Right ventricle myocardium superior (tissue), 1 donor: ENCODE results near the gene HEXIM1. TPM values are rescaled to one million over a fixed set of nuclear protein-coding genes. Genes with fewer than 3 reads are reported as not detected.
"Not testable (repeated sequence)": the region's sequence is repeated elsewhere in the genome, so short reads cannot be mapped to it uniquely, and the experiment has no call there.

ENCODE experiments used
- ATAC-seq: fragments of 200-7000 bp; cut with Tn5 transposase; one replicate; pipeline ENCODE4 v1.9.1; 2020; ENCODE audit warnings: mild to moderate bottlenecking; ENCODE audit not compliant: poor library complexity
- DNase-seq: peaks from one replicate; pipeline ENCODE4 v3.0.0-alpha.2; 2020
- intact Hi-C: fragments of 100-400 bp; cut with DNase I; formaldehyde crosslinking; loops from one replicate; pipeline ENCODE4 v1.11.2; 2022
- total RNA-seq: library from RNA; stranded (reverse); fragmentation: NEBNext Ultra II Directional; extraction: Animal tissue kit (Norgen Biotek cat#: 25700); gene quantifications from one replicate; pipeline ENCODE4 v1.2.1, GENCODE V29; 2021
- donor health status: DM: no; HTN: yes; CAD: no; lungs with severe emphysema.

HEXIM1 gene
- total RNA-seq, 1 donor from 2014 or later: 31.2 TPM

GRCh38 chr17:45124797-45125122, 23.5 kb upstream of the HEXIM1 start:
- ATAC-seq, intact Hi-C loops, DNase-seq: not testable (repeated sequence)

GRCh38 chr17:45125509-45125908, 22.8 kb upstream of the HEXIM1 start:
- ATAC-seq (no peak), DNase-seq (no peak)
- intact Hi-C loops: no loop called here

- peak; percentile 45 for DNase-seq
- peak; percentile 6 for ATAC-seq
- intact Hi-C loops: no loop called here
Observed at GRCh38 chr17:45127207-45127547, 21.1 kb upstream of the HEXIM1 start.

DNA sequence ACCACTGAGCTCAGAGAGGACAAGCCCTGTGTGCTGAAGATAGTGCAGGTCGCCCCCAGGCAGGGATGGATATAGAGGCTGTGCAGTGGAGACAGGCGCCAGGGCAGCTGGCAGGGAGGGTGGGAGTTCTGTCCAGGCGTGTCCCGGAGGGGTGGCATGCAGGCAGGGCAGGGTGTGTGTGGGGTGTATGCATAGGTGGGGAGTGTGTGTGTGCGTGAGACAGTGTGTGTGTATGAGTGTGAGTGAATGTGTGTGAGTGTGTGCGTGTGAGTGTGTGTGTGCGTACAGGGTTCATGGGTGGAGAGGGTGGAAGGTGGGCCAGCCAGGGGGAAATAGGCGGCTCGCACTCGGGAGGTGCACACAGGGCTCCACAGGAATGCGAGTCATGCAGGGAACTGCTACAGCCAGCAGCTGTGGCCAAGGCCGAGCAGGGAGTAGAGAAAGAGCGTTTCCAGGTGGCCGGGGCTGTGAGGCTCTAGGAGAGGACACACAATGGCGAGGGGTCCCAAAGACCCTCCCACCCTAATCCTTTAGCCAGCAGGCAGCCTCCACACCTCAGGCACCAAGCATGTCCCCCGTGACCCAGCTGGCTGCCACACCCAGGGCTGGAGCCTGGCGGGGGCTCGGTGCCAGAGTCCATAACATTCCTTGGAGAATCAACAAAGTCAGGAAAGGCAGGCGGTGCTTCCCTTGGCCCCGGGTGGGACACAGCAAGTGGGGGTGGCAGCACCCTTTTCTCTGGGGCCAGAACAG, 20.6 kb upstream of the HEXIM1 start:
- peak; percentile 79 for DNase-seq
- peak; percentile 47 for ATAC-seq
- intact Hi-C loops: no loop called here

DNA sequence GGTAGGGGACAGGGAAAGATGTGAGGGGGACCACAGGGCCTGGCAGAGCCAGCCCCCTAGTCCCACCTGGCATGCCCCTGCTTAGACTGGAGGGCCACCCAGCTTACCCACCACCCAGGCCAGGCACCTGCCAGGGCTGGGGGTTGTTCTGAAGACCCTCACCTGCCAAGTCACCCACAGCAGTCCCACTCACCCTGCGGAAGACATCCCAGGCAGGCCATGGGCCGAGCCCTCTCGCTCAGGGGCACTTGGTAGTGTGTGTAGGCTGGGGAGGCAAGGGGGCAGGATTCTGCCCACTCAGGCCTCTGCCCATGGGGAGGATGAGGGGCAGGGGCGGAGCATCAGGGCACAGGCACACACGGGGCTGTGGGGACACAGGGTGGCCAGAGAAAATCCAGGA, 19.9 kb upstream of the HEXIM1 start:
- intact Hi-C loops: no loop called here
- peak; percentile 39 for DNase-seq
- no peak for ATAC-seq

GRCh38 chr17:45128989-45129388, 19.3 kb upstream of the HEXIM1 start:
- ATAC-seq (no peak), DNase-seq (no peak)
- intact Hi-C loops: no loop called here

- DNase-seq (peak; percentile 60), ATAC-seq (no peak)
- intact Hi-C loops: no loop called here
Observed at GRCh38 chr17:45129426-45129939, 18.8 kb upstream of the HEXIM1 start.

- no peak for ATAC-seq
- intact Hi-C loops: loop anchor here (5.0 kb wide), 2 partner anchors 33 to 208 kb away; no protein-coding TSS in a partner anchor
Observed at GRCh38 chr17:45129940-45130680, 18.2 kb upstream of the HEXIM1 start.

DNA sequence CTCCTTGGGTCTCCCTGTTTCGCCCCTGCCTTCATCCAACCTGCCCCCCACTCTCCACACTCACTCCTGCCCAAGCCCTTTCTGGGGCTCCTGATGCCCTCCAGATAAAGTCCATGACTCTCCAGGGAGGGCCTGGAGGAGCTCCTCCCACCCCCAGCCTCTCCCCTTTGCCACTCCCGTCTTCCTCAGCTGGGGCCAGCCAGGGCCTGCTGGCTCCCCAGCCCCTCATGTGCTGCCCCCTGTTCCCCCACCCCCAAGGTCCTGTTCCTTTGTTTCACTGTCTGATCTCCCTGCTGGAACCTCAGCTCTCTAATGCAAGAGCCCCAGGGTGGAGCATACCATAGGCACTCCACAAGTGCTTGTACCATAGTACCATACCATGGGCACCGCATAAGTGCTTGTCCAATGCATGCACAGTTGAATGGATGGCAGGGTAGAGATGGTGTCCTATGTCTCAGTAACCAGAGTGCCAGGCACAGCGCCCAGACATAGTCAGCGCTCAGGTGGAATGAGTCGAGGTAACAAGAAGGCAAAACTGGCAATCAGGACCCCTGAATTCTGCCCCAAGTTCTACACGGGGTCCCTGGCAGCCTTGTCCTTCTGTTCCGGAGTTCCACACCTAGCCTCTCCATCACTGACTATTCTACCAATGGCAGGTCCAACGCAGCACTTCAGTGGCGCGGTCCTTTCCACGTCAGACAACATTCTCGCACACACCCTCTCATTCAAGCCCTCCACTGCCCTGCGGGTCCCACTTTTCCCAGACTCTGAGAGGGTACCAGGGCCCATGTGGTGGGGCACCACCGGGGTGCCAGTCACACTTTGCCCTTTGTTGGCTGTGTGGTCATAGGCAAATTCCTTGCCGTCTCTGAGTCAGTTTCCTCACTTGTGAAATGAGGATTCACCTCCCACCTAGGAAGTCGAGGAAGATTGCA, 17.3 kb upstream of the HEXIM1 start:
- intact Hi-C loops: loop anchor here (5.0 kb wide), 2 partner anchors 34 to 209 kb away; no protein-coding TSS in a partner anchor
- DNase-seq: peak; percentile 33
- no peak for ATAC-seq

More at GRCh38 chr17:45129940-45130680, 18.2 kb upstream of the HEXIM1 start:
- DNase-seq: peak; percentile 46

GRCh38 chr17:45131616-45132319, 16.5 kb upstream of the HEXIM1 start:
- DNase-seq (peak; percentile 71), ATAC-seq (no peak)
- intact Hi-C loops: loop anchor here (5.0 kb wide), 2 partner anchors 34 to 209 kb away; no protein-coding TSS in a partner anchor

DNA sequence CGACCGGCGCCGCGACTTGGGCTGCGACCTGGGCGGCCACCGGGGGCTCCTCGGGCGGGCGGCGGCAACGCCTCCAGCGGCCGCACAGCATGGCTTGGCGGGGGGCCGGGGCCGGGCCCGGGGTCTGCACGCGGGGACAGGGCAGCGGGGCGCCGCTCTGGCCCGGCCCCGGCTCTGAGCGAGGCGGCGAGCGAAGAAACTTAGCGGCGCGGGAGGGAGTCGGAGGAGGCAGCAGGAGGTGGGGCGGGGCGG, 16.0 kb upstream of the HEXIM1 start, which contains the start of gene PLCD3:
PLCD3 (minus strand) TSS at position 196 of the 252 bp plus-strand sequence; CDS start at position 91, 105 bp downstream.
- intact Hi-C loops: loop anchor here (5.0 kb wide), 2 partner anchors 35 to 210 kb away; no protein-coding TSS in a partner anchor
- DNase-seq (no peak), ATAC-seq (no peak)

DNA sequence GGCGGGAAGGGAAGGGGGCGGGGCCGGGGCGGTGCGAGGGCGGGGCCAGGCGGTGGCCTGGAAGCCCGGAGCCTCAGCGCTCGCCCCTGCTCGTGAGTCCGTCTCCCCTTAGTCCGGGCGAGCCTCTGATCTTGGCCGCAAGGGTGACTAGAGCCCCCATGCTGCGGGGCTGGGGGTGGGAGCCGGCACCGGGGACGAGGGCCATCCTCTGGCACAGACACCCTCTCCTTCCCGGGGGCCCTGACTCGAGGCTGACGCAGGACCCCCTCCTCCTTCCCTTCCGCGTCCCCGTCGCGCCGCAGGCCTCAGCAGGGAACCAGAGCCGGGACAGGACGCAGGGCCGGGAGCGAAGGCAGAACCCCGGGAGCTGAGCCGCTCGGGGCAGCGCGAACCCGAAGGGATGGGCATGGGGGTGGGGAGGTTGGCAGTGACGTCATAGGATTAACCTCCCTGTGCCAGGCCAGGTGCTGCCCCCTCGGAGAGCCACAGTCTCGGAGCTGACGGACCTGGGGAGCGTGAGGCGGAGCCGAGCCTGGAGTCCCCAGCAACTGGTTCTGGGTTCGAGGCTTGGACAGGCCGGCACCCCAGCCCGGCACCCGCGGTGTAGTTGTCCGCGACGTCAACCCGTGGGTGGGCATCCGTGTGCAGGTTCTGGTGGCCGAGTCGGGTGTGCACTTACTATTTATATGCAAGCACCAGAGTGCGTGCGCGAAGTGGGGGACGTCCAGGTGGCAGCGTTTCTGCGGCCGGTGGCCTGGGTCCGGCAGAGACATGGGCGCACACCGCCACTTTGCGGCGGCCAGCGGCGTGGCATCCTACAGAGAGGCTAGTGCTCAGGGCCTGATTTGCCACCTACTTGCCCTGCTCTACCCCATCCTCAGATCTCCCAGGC, 15.5 kb upstream of the HEXIM1 start:
- intact Hi-C loops: loop anchor here (5.0 kb wide), 2 partner anchors 36 to 211 kb away; no protein-coding TSS in a partner anchor
- DNase-seq (peak; percentile 93), ATAC-seq (peak; percentile 76)

- peak; percentile 82 for ATAC-seq
- peak; percentile 97 for DNase-seq
- intact Hi-C loops: loop anchor here (1.0 kb wide), 1 partner anchor 63 kb away; no protein-coding TSS in a partner anchor
Observed at GRCh38 chr17:45135192-45135977, 12.9 kb upstream of the HEXIM1 start, which contains the start of gene ACBD4. ACBD4 (plus strand) TSS chr17:45135687; CDS start chr17:45136145, 458 bp downstream.

GRCh38 chr17:45135978-45136791, 12.1 kb upstream of the HEXIM1 start:
- peak; percentile 45 for DNase-seq

GRCh38 chr17:45136846-45137560, 11.3 kb upstream of the HEXIM1 start:
- DNase-seq: peak; percentile 40
- intact Hi-C loops: no loop called here
- no peak for ATAC-seq

More at GRCh38 chr17:45135978-45136791, 12.1 kb upstream of the HEXIM1 start:
- ATAC-seq: no peak
- intact Hi-C loops: loop anchor here (1.0 kb wide), 1 partner anchor 62 kb away; no protein-coding TSS in a partner anchor
